H1 (cell line): ENCODE data around the gene MRM3. TPM values are rescaled to one million over a fixed set of nuclear protein-coding genes. Genes with fewer than 3 reads are reported as not detected.

Source experiments
- CTCF ChIA-PET: fragments of 300-600 bp; sonication (Branson Sonifier 250); formaldehyde crosslinking; loops from one replicate; lab custom pipeline; 2021; ENCODE audit not compliant: partially characterized antibody; lab: Charles Lee
- POLR2A ChIA-PET: fragments of 300-600 bp; sonication (Branson Sonifier 250); formaldehyde crosslinking; loops from one replicate; lab custom pipeline; 2021; ENCODE audit warnings: inconsistent platforms; ENCODE audit not compliant: partially characterized antibody; lab: Charles Lee
- DNase-seq, 2 experiments: peaks; one replicate each; pipeline versions ENCODE4 v3.0.0 to v3.0.0-alpha.2; 2010 to 2022; ENCODE audit warnings: low spot score in 2 of 2, low read depth in 1 of 2, mixed read lengths in 1 of 2
- FAIRE-seq: peaks from 2 replicates; lab custom pipeline; 2011; peaks lifted over from hg19 to GRCh38; lab: Jason Lieb, UNC
- H2AFZ ChIP-seq: 2 replicates; pipeline ENCODE4 v1.8.1; 2012; ENCODE audit warnings: low read length, inconsistent platforms
- H2AK5ac ChIP-seq: 2 replicates; pipeline ENCODE4 v1.6.1; 2013; ENCODE audit warnings: low read depth, low read length
- H2BK120ac ChIP-seq: replicated peaks from 2 replicates; pipeline ENCODE3; 2013; ENCODE audit warnings: low read depth, low read length, inconsistent platforms
- H2BK12ac ChIP-seq: 2 replicates; pipeline ENCODE4 v1.6.1; 2013; ENCODE audit warnings: low read depth, low read length
- H2BK15ac ChIP-seq: 2 replicates; pipeline ENCODE4 v1.6.1; 2013; ENCODE audit warnings: low read length
- H2BK20ac ChIP-seq: 2 replicates; pipeline ENCODE4 v1.6.1; 2013; ENCODE audit warnings: low read length
- H2BK5ac ChIP-seq: 2 replicates; pipeline ENCODE4 v1.6.1; 2013; ENCODE audit warnings: low read depth, low read length
- H3K14ac ChIP-seq: 2 replicates; pipeline ENCODE4 v1.6.1; 2013; ENCODE audit warnings: inconsistent platforms; ENCODE audit not compliant: insufficient read length
- H3K18ac ChIP-seq: 2 replicates; pipeline ENCODE4 v1.6.1; 2013; ENCODE audit warnings: low read length; ENCODE audit errors: extremely low read depth
- H3K23ac ChIP-seq: 2 replicates; pipeline ENCODE4 v1.6.1; 2013; ENCODE audit warnings: inconsistent platforms; ENCODE audit not compliant: insufficient read length
- H3K23me2 ChIP-seq: 2 replicates; pipeline ENCODE4 v1.6.1; 2013; ENCODE audit warnings: low read depth, low read length
- H3K27ac ChIP-seq: 2 replicates; pipeline ENCODE4 v1.6.1; 2011; ENCODE audit warnings: low read depth, low read length, inconsistent platforms
- H3K27me3 ChIP-seq, 4 experiments: replicated peaks in 1 of 4; 1 replicate in 1 of 4; 2 replicates in 3 of 4; pipeline versions ENCODE4 v1.6.1 to v1.8.1; 2011 to 2013; ENCODE audit warnings: low read length in 3 of 4, mild to moderate bottlenecking in 3 of 4, inconsistent platforms in 2 of 4, mixed read lengths in 2 of 4, moderate library complexity in 1 of 4; ENCODE audit not compliant: control insufficient read depth in 3 of 4, insufficient read depth in 3 of 4; ENCODE audit errors: extremely low read depth in 1 of 4
- H3K36me3 ChIP-seq, 4 experiments: 2 replicates each; pipeline versions ENCODE4 v1.6.1 to v1.8.1; 2011 to 2013; ENCODE audit warnings: mild to moderate bottlenecking in 4 of 4, low read length in 3 of 4, moderate library complexity in 2 of 4, control low read depth in 1 of 4, inconsistent platforms in 1 of 4; ENCODE audit not compliant: insufficient read depth in 4 of 4, control insufficient read depth in 2 of 4
- H3K4ac ChIP-seq: replicated peaks from 2 replicates; pipeline ENCODE3; 2013; ENCODE audit warnings: low read length, low read depth, mixed read lengths, inconsistent platforms; ENCODE audit not compliant: insufficient read length
- H3K4me1 ChIP-seq, 4 experiments: replicated peaks in 1 of 4; 1 replicate in 1 of 4; 2 replicates in 3 of 4; pipeline versions ENCODE4 v1.6.1 to v1.8.1; 2011 to 2013; ENCODE audit warnings: low read length in 3 of 4, inconsistent platforms in 2 of 4, mixed read lengths in 1 of 4; ENCODE audit not compliant: insufficient read depth in 4 of 4, control insufficient read depth in 3 of 4
- H3K4me2 ChIP-seq, 2 experiments: 2 replicates each; pipeline versions ENCODE4 v1.6.1 to v1.8.1; 2011 to 2013; ENCODE audit warnings: low read depth in 2 of 2, low read length in 2 of 2, control low read depth in 1 of 2, inconsistent platforms in 1 of 2, mild to moderate bottlenecking in 1 of 2; ENCODE audit not compliant: insufficient read depth in 1 of 2
- H3K4me3 ChIP-seq, 4 experiments: fragments of 200-600, 300-600 bp in 1 of 4; sonication (generic), shearing (Covaris generic), sonication (Bioruptor Twin) in 1 of 4; 2 replicates each; pipeline versions ENCODE4 v1.5.1 to v1.8.1; 2011 to 2016; ENCODE audit warnings: low read length in 4 of 4, low read depth in 3 of 4, control low read depth in 2 of 4, inconsistent platforms in 2 of 4, mild to moderate bottlenecking in 2 of 4, mixed read lengths in 1 of 4, moderate library complexity in 1 of 4; ENCODE audit not compliant: insufficient read depth in 2 of 4; ENCODE audit errors: extremely low read depth in 1 of 4
- H3K56ac ChIP-seq: replicated peaks from 2 replicates; pipeline ENCODE3; 2013; ENCODE audit warnings: low read depth, mild to moderate bottlenecking, mixed read lengths, low read length, inconsistent platforms; ENCODE audit not compliant: insufficient read length
- H3K79me1 ChIP-seq: 2 replicates; pipeline ENCODE4 v1.6.1; 2013; ENCODE audit warnings: low read depth, low read length, control low read depth
- H3K79me2 ChIP-seq, 2 experiments: 2 replicates each; pipeline versions ENCODE4 v1.6.1 to v1.8.1; 2012 to 2013; ENCODE audit warnings: low read length in 2 of 2, mild to moderate bottlenecking in 2 of 2, inconsistent platforms in 1 of 2; ENCODE audit not compliant: insufficient read depth in 2 of 2, control insufficient read depth in 1 of 2
- H3K9ac ChIP-seq, 4 experiments: replicated peaks in 1 of 4; 1 replicate in 1 of 4; 2 replicates in 3 of 4; pipeline versions ENCODE4 v1.6.1 to v1.8.1; 2011 to 2013; ENCODE audit warnings: low read depth in 3 of 4, low read length in 3 of 4, control low read depth in 2 of 4, mild to moderate bottlenecking in 2 of 4, moderate library complexity in 2 of 4, inconsistent platforms in 1 of 4; ENCODE audit errors: extremely low read depth in 1 of 4
- H3K9me3 ChIP-seq, 2 experiments: 2 replicates each; pipeline versions ENCODE4 v1.6.1 to v1.8.1; 2012 to 2013; ENCODE audit warnings: mild to moderate bottlenecking in 2 of 2, moderate library complexity in 2 of 2, control low read depth in 1 of 2, inconsistent platforms in 1 of 2, low read depth in 1 of 2, low read length in 1 of 2, mixed read lengths in 1 of 2; ENCODE audit not compliant: insufficient read depth in 2 of 2
- H4K20me1 ChIP-seq, 2 experiments: replicated peaks in 1 of 2; 2 replicates each; pipeline versions ENCODE3 to v1.8.1; 2011 to 2013; ENCODE audit warnings: inconsistent platforms in 2 of 2, low read length in 2 of 2, mild to moderate bottlenecking in 1 of 2; ENCODE audit not compliant: insufficient read depth in 2 of 2, control insufficient read depth in 1 of 2
- H4K5ac ChIP-seq: 2 replicates; pipeline ENCODE4 v1.6.1; 2013; ENCODE audit warnings: low read length, low read depth, mixed read lengths, inconsistent platforms; ENCODE audit not compliant: insufficient read length
- H4K8ac ChIP-seq: 2 replicates; pipeline ENCODE4 v1.8.0; 2013; ENCODE audit warnings: mild to moderate bottlenecking, moderate library complexity, low read length, inconsistent platforms; ENCODE audit not compliant: insufficient read depth; ENCODE audit errors: extremely low read depth
- H4K91ac ChIP-seq: replicated peaks from 2 replicates; pipeline ENCODE3; 2013; ENCODE audit warnings: low read length, mixed read lengths, inconsistent platforms; ENCODE audit not compliant: insufficient read length
- ASH2L ChIP-seq: fragments of 200-600, 300-600 bp; sonication (generic); IDR thresholded peaks from one replicate; pipeline ENCODE4 v1.7.1; 2017; ENCODE audit warnings: low read length
- GTF2F1 ChIP-seq: IDR thresholded peaks from 2 replicates; pipeline ENCODE4 v1.6.1; 2012; ENCODE audit warnings: low read depth, low read length, improper control_type of control experiment, borderline replicate concordance
- HDAC6 ChIP-seq: IDR thresholded peaks from one replicate; pipeline ENCODE4 v1.7.1; 2012; ENCODE audit warnings: low read depth, mild to moderate bottlenecking, inconsistent platforms, low read length, moderate library complexity
- JUN ChIP-seq: IDR thresholded peaks from 2 replicates; pipeline ENCODE4 v1.6.1; 2011; ENCODE audit warnings: low read depth, mild to moderate bottlenecking, improper control_type of control experiment, low read length
- KDM1A ChIP-seq: fragments of 200-600, 300-600 bp; sonication (generic); IDR thresholded peaks from 2 replicates; pipeline ENCODE4 v1.7.1; 2016; ENCODE audit warnings: mild to moderate bottlenecking, low read length, borderline replicate concordance
- KDM4A ChIP-seq: IDR thresholded peaks from one replicate; pipeline ENCODE4 v1.7.1; 2012; ENCODE audit warnings: low read depth, mild to moderate bottlenecking, moderate library complexity, low read length, inconsistent platforms; ENCODE audit not compliant: severe bottlenecking
- KDM5A ChIP-seq: fragments of 200-600 bp; IDR thresholded peaks from 2 replicates; pipeline ENCODE4 v1.7.1; 2012; ENCODE audit warnings: mild to moderate bottlenecking, low read length, inconsistent platforms, mixed read lengths
- NRF1 ChIP-seq: IDR thresholded peaks from 2 replicates; pipeline ENCODE4 v1.6.1; 2011; ENCODE audit warnings: mild to moderate bottlenecking, low read depth, low read length, improper control_type of control experiment
- RBBP5 ChIP-seq: IDR thresholded peaks from 2 replicates; pipeline ENCODE4 v1.7.1; 2012; ENCODE audit warnings: low read depth, mild to moderate bottlenecking, inconsistent platforms, low read length, moderate library complexity, borderline replicate concordance
- SP1 ChIP-seq: IDR thresholded peaks from 2 replicates; pipeline ENCODE4 v1.6.1; 2011; ENCODE audit warnings: low read depth, low read length
- TCF12 ChIP-seq: IDR thresholded peaks from 2 replicates; pipeline ENCODE4 v1.6.1; 2011; ENCODE audit warnings: low read depth, mild to moderate bottlenecking, low read length
- WGBS, 2 experiments: shearing (Covaris generic) in 1 of 2; methylation state at CpG; one replicate each; pipeline versions ENCODE4 v1.1.6 to v1.1.7; 2013 to 2015; ENCODE audit warnings: low lambda C conversion rate in 2 of 2, mixed read lengths in 2 of 2, inconsistent platforms in 1 of 2, low coverage in 1 of 2, missing lambda C conversion rate in 1 of 2; ENCODE audit not compliant: insufficient replicate concordance in 2 of 2, insufficient coverage in 1 of 2, insufficient read length in 1 of 2; ENCODE audit errors: extremely low coverage in 1 of 2, missing lambda C conversion rate in 1 of 2; 5-methylcytosine and 5-hydroxymethylcytosine counted together
- polyA plus RNA-seq, 7 experiments: library from polyadenylated mRNA; depleted of rRNA in 3 of 7; stranded (reverse) in 5 of 7; unstranded in 2 of 7; fragments of >200 nt in 5 of 7; fragments of 200-250 nt in 2 of 7; gene quantifications; 1 replicate in 5 of 7; 2 replicates in 1 of 7; 4 replicates in 1 of 7; pipeline versions ENCODE4 v1.2.1 to v1.2.3, GENCODE V29; 2011 to 2013; ENCODE audit warnings: missing spikeins in 2 of 7, mixed read lengths in 2 of 7
- total RNA-seq: library from RNA; stranded (reverse); fragmentation: NEBNext Ultra II Directional; extraction: Animal tissue kit (Norgen Biotek cat#: 25700); gene quantifications from 2 replicates; pipeline ENCODE4 v1.2.1, GENCODE V29; 2021

MRM3 gene
- total and polyA plus RNA-seq, 2 of the 8 experiments (the other 6 are each of a cell fraction or from before 2014, with no cell fraction given) = 10.1 to 20.8 TPM

DNA sequence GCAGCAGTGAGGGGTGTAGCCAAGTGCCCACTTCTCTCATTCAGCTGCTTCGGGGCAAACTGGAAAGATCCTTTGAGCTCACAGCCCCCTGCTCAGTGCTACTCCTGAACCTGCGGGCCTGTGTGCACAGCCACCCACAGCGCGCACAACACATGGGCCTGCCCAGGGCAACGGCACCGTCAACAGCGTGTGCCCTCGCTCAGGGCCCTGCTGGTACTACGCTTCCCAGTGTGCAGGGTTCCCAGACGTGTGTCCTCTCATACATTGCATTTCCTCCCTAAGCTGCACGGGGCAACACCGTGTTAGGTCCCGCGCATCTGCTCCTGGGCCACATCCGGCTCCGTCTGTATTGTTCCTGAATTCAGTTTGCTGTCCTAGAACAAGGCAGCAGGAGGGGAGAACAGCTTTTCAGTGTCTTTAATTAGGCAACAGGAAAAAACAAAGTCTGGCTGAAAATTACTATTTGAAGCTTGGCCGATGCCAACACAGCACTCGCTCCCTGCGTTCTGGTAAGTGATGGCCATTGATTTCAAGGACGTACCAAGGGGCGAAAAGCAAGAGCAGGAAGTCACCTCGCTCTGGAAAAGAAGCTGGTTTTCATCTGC lies 15.2 kb downstream of the MRM3 start:
- H3K27ac ChIP-seq = no peak overlapping the region
- CTCF ChIA-PET = interaction anchor here (0.6 to 17.5 kb wide), 8 partner anchors 12 to 201 kb away, joined by 3 to 258 read pairs (median 4); partner anchors contain the start of genes NXN and TIMM22

More for the DNA sequence above, 15.2 kb downstream of the MRM3 start:
- no peak overlapping the region for H2BK15ac ChIP-seq
- no peak for TF ChIP-seq TCF12
- no peak for TF ChIP-seq NRF1
- no peak for TF ChIP-seq SP1
- no peak for TF ChIP-seq GTF2F1
- TF ChIP-seq JUN = no peak
- no peak for TF ChIP-seq HDAC6
- no peak for TF ChIP-seq KDM4A
- no peak for TF ChIP-seq RBBP5
- TF ChIP-seq ASH2L = no peak
- no peak for TF ChIP-seq KDM1A
- TF ChIP-seq KDM5A = no peak
- TF ChIP-seq, all 59 proteins: peak for 0
- Histone ChIP-seq H3K27me3 (no peaks in the 10 kb centered on the region), H4K91ac (no peak overlapping the region), H3K4me2 (no peak overlapping the region), H3K36me3 (peaks cover 0 to 6% (median 2%) of the 10 kb centered on the region in 4 experiments; a peak in 4 of 8 replicates), H4K8ac (no peak overlapping the region), H2BK120ac (no peak overlapping the region), H3K9ac (no peak overlapping the region; a peak in 1 of 7 replicates), H4K20me1 (peaks cover 3% of the 10 kb centered on the region in 2 experiments), H3K79me1 (no peaks in the 10 kb centered on the region; the same call in 1 of the 2 replicates), H2BK5ac (no peak overlapping the region), H3K23ac (no peak overlapping the region), H3K9me3 (no peaks in the 10 kb centered on the region), H3K79me2 (no peaks in the 10 kb centered on the region), H3K4me3 (no peak overlapping the region), H2BK20ac (no peak overlapping the region), H2AFZ (no peak overlapping the region), H3K4me1 (peaks cover 0 to 5% (median 0%) of the 10 kb centered on the region in 4 experiments; a peak in 3 of 7 replicates), H3K18ac (no peak overlapping the region), H3K56ac (no peak overlapping the region), H2BK12ac (no peak overlapping the region; the same call in 1 of the 2 replicates), H3K14ac (no peak overlapping the region), H3K23me2 (no peaks in the 10 kb centered on the region), H2AK5ac (no peak overlapping the region), H3K4ac (no peak overlapping the region), H4K5ac (no peak overlapping the region)
- WGBS, 2 experiments = 88% methylated on average over 22 of the region's 22 CpGs; no CpG with 5 or more reads in 1 of the 2 experiments
- POLR2A ChIA-PET = interaction anchor here (1.0 to 3.1 kb wide), 6 partner anchors 9 to 184 kb away, joined by 3 to 9 read pairs (median 3); no protein-coding TSS in a partner anchor
- FAIRE-seq (no peak), DNase-seq (no peak)
